ENCODE results near the gene TMEM39B. TPM values are rescaled to one million over a fixed set of nuclear protein-coding genes. Genes with fewer than 3 reads are reported as not detected.
A peak's percentile ranks its signal among the peaks of the same experiment; 100 is the strongest.
"Not testable (repeated sequence)": the region's sequence is repeated elsewhere in the genome, so short reads cannot be mapped to it uniquely, and the experiment has no call there.

Gene TMEM39B
- total and polyA plus RNA-seq, 2 donors: 4.2 to 16.0 TPM

DNA sequence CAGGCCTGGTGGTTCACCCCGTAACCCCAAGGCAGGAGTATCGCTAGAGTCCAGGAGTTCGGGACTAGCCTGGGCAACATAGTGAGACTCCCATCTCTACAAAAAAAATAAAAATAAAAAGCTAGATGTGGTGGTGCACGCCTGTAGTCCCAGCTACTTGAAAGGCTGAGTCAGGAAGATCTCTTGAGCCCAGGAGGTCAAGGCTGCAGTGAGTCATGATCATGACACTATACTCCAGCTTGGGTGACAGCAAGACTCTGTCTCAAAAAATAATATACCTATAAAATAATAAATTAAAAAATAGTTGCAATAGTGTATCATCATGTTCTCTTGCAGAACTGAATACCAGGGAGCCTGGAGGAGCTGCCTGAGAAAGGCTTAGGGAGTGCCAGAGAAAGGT, 19.9 kb upstream of the TMEM39B start:
- WGBS: 94% methylated on average over 4 of the region's 4 CpGs
- no peak for DNase-seq (ENCODE audit: extremely low spot score)
- Histone ChIP-seq H3K36me3 (ENCODE audit: insufficient read depth) (peaks cover 5% of the 10 kb centered on the region), H3K4me1 (ENCODE audit: insufficient read depth) (no peaks in the 10 kb centered on the region), H3K4me3 (ENCODE audit: low read depth, low read length) (no peak overlapping the region), H3K27ac (ENCODE audit: low read depth) (no peak overlapping the region)

DNA sequence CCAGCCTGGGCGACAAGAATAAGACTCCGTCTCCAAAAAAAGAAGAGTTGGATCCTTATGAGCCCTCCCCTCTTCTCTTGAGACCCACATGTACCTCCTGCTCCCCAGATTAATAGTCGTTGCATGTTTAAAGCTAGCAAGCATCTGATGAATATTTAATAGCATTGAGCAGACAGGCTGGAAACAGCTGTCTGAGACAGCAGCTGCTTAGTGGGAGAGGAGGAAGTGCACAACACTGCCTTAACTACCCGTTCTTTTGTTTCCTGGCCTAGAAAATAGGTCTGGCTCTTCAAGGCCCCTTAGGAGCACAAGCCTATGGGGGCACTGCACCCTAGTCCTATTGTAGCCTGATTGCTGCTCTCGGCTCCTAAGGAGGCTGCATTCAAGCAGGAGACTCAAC, 17.3 kb upstream of the TMEM39B start:
- Histone ChIP-seq H3K27ac (ENCODE audit: low read depth) (no peak overlapping the region), H3K36me3 (ENCODE audit: insufficient read depth) (peaks cover 5% of the 10 kb centered on the region), H3K4me3 (ENCODE audit: low read depth, low read length) (no peak overlapping the region), H3K4me1 (ENCODE audit: insufficient read depth) (no peaks in the 10 kb centered on the region)
- 71% methylated on average over 5 of the region's 5 CpGs for WGBS
- DNase-seq (ENCODE audit: extremely low spot score): no peak

DNA sequence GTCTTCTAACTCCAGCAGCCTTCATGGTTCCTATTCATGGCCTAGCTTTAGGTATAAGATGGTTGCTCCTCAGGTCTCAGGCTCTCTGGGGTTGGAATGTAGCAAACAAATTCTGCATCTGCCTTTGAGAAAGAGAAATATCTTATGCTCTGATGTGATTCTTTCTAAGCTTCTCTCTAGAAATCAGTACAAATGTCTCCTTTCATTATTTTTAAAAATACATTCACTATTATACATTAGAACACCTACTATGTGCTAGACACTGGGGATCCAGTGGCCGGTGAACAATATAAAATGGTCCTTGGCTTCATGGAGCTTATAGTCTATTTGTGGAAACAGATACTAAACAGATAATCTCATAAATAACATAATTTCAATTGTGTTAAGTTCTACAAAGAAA, 16.1 kb upstream of the TMEM39B start:
- 97% methylated on average over 1 of the region's 1 CpG for WGBS
- Histone ChIP-seq H3K4me3 (ENCODE audit: low read depth, low read length) (no peak overlapping the region), H3K36me3 (ENCODE audit: insufficient read depth) (peaks cover 5% of the 10 kb centered on the region), H3K4me1 (ENCODE audit: insufficient read depth) (no peaks in the 10 kb centered on the region), H3K27ac (ENCODE audit: low read depth) (no peak overlapping the region)
- no peak for DNase-seq (ENCODE audit: extremely low spot score)

DNA sequence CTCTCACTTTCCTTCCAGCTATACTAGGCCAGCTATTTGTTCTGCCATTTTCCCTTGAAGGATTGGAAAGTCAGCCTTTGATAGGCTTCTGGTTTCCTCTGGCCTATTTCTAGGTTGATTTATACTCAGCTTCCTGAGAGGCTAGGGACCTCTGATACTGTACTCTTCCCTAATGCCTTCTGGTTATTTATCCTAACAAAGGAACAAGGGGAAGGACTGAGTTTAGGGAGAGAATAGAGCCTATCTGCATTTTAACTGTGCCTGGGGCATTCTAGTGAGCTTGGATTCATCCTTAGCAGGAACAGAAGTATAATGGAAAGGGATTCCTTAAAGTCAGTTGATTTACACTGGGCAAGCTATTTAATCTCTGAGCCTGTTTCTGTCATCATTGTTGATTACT, 11.8 kb upstream of the TMEM39B start:
- H3K4me1 ChIP-seq (ENCODE audit: insufficient read depth): no peaks in the 10 kb centered on the region
- no peak overlapping the region for H3K27ac ChIP-seq (ENCODE audit: low read depth)
- no peak overlapping the region for H3K4me3 ChIP-seq (ENCODE audit: low read depth, low read length)
- H3K36me3 ChIP-seq (ENCODE audit: insufficient read depth): peaks cover 1% of the 10 kb centered on the region
- no peak for DNase-seq (ENCODE audit: extremely low spot score)

DNA sequence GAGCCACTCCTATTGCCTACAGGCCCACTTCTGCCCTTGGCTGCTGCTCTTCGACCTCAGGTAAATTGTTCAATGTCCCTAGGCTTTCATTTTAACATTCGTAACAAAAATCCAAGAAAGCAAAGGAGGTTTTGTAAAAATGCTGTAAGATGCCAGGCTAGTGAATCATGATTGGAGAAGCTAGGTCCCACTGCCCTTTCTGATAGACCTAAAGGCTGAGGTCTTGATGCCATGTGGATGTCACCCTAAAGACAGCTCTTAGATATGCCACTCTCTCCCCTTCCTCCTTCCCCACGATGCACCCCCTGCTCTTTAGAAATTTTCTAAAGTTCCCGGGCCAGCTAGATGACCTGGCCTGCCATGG, 9.9 kb upstream of the TMEM39B start:
- Histone ChIP-seq H3K27ac (ENCODE audit: low read depth) (peak overlapping the region; percentile 38), H3K4me1 (ENCODE audit: insufficient read depth) (no peaks in the 10 kb centered on the region), H3K4me3 (ENCODE audit: low read depth, low read length) (no peak overlapping the region), H3K36me3 (ENCODE audit: insufficient read depth) (no peaks in the 10 kb centered on the region)
- 63% methylated on average over 4 of the region's 4 CpGs for WGBS
- no peak for DNase-seq (ENCODE audit: extremely low spot score)

GRCh38 chr1:32063261-32063681, 9.5 kb upstream of the TMEM39B start:
- 7% methylated on average over 1 of the region's 1 CpG for WGBS
- Histone ChIP-seq H3K4me3 (ENCODE audit: low read depth, low read length) (no peak overlapping the region), H3K4me1 (ENCODE audit: insufficient read depth) (no peaks in the 10 kb centered on the region), H3K36me3 (ENCODE audit: insufficient read depth) (no peaks in the 10 kb centered on the region), H3K27ac (ENCODE audit: low read depth) (peak overlapping the region; percentile 29)
- DNase-seq (ENCODE audit: extremely low spot score): peak; percentile 66

DNA sequence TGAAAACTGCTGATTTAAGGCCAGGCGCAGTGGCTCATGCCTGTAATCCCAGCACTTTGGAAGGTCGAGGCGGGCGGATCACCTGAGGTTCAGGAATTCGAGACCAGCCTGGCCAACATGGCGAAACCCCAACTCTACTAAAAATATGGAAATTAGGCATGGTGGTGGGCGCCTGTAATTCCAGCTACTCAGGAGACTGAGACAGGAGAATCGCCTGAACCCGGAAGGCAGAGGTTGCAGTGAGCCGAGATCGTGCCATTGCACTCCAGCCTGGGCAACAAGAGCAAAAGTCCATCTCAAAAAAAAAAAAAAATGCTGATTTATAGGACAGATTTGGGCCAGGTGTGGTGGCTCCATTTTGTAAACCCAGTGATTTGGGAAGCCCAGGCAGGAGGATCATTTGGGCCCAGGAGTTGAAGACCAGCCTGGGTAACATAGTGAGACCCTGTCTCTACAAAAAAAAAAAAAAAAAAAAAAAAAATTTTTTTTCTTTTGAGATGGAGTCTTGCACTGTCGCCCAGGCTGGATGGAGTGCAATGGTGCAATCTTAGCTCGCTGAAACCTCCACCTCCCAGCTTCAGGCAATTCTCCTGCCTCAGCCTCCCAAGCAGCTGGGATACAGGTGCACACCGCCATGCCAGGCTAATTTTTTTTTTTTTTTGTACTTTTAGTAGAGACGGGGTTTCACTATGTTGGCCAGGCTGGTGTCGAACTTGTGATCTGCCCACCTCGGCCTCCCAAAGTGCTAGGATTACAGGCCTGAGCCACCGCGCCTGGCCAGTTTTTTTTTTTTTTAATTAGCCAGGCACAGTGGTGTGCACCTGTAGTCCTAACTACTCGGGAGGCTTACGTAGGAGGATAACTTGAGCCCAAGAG, 6.9 kb upstream of the TMEM39B start:
- H3K36me3 ChIP-seq (ENCODE audit: insufficient read depth); H3K4me1 ChIP-seq (ENCODE audit: insufficient read depth); H3K27ac ChIP-seq (ENCODE audit: low read depth); H3K4me3 ChIP-seq (ENCODE audit: low read depth, low read length); DNase-seq (ENCODE audit: extremely low spot score): not testable (repeated sequence)
- WGBS: 72% methylated on average over 21 of the region's 21 CpGs

- Histone ChIP-seq H3K4me3 (ENCODE audit: low read depth, low read length) (no peak overlapping the region), H3K36me3 (ENCODE audit: insufficient read depth) (no peaks in the 10 kb centered on the region), H3K4me1 (ENCODE audit: insufficient read depth) (no peaks in the 10 kb centered on the region), H3K27ac (ENCODE audit: low read depth) (no peak overlapping the region)
- peak; percentile 55 for DNase-seq (ENCODE audit: extremely low spot score)
- WGBS: 3% methylated on average over 4 of the region's 4 CpGs
Measured at GRCh38 chr1:32066489-32066873, 6.3 kb upstream of the TMEM39B start.

- H3K4me1 ChIP-seq (ENCODE audit: insufficient read depth): no peaks in the 10 kb centered on the region
- no peak overlapping the region for H3K27ac ChIP-seq (ENCODE audit: low read depth)
- DNase-seq (ENCODE audit: extremely low spot score): no peak
- no peaks in the 10 kb centered on the region for H3K36me3 ChIP-seq (ENCODE audit: insufficient read depth)
- 74% methylated on average over 5 of the region's 5 CpGs for WGBS
- no peak overlapping the region for H3K4me3 ChIP-seq (ENCODE audit: low read depth, low read length)
Measured at GRCh38 chr1:32068957-32069588, 3.7 kb upstream of the TMEM39B start.

GRCh38 chr1:32071758-32072621, 749 bp upstream of the TMEM39B start:
- DNase-seq (ENCODE audit: extremely low spot score): no peak
- no peaks in the 10 kb centered on the region for H3K4me1 ChIP-seq (ENCODE audit: insufficient read depth)
- H3K36me3 ChIP-seq (ENCODE audit: insufficient read depth): no peaks in the 10 kb centered on the region
- peak overlapping the region; percentile 33 for H3K27ac ChIP-seq (ENCODE audit: low read depth)
- 16% methylated on average over 14 of the region's 14 CpGs for WGBS
- H3K4me3 ChIP-seq (ENCODE audit: low read depth, low read length): peak overlapping the region; percentile 72

DNA sequence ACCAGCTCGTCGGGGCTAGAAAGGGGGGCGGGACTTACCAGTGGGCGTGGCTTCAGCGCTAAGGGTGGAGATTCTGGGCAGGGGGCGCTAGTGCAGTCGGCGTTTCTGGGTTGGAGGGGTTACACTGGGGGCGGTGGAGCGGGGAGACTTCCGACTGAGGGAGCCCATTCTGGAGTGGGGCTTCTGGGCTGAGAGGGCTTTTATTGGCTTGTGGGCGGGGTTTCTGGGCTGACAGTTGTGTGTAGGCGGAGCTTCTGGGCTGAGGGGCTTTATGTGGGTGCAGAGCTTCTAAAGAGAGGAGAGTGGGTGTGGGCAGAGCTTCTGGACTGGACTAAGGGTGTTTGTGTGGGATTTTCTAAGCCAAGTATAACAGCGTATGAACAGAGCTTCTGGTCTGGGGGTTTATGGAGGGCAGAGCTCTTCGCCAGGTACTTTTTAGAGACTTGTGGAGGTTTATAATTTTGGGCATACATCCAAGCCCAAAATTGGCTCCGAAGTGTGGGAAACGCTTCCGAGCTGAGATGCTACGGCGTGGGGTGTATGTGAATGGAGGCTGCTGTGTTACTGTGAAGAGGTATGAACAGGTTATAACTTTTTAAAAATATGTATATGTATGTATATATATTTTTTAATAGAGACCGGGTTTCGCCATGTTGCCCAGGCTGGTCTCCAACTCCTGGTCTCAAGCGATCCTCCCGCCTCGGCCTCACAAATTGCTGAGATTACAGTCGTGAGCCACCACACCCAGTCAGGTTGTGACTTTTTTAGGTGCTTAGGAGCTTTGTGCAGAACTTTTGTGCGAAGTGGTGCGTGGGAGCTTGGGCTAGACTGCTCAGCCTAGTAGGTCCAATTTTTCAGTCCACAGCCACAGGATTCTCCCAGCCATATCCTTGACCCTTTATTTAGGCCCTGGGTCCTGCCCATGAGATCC, 825 bp downstream of the TMEM39B start:
- WGBS: 28% methylated on average over 28 of the region's 28 CpGs
- Histone ChIP-seq H3K4me1 (ENCODE audit: insufficient read depth) (no peaks in the 10 kb centered on the region), H3K4me3 (ENCODE audit: low read depth, low read length) (peak overlapping the region; percentile 72), H3K27ac (ENCODE audit: low read depth) (peak overlapping the region; percentile 62), H3K36me3 (ENCODE audit: insufficient read depth) (no peaks in the 10 kb centered on the region)
- no peak for DNase-seq (ENCODE audit: extremely low spot score)

DNA sequence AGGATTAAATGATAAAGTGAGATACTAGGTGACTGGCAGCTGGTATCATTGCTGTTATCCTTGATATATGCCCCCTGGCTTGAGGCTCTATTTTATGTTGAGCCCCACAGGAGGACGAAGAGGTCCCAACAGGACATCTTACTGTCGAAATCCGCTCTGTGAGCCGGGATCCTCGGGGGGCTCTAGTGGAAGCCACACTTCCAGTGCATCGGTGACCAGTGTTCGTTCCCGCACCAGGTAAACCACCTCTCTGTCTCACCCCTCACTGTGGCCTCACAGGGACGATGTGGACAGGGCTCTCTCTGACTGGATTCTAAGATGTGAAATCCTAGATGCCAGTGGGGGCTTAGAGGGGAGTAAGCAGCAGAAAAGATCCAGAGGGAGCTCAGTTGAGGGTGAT, 2.1 kb downstream of the TMEM39B start:
- 95% methylated on average over 9 of the region's 9 CpGs for WGBS
- DNase-seq (ENCODE audit: extremely low spot score): no peak
- no peaks in the 10 kb centered on the region for H3K36me3 ChIP-seq (ENCODE audit: insufficient read depth)
- no peak overlapping the region for H3K27ac ChIP-seq (ENCODE audit: low read depth)
- H3K4me1 ChIP-seq (ENCODE audit: insufficient read depth): no peaks in the 10 kb centered on the region
- H3K4me3 ChIP-seq (ENCODE audit: low read depth, low read length): no peak overlapping the region

- no peak overlapping the region for H3K4me3 ChIP-seq (ENCODE audit: low read depth, low read length)
- H3K36me3 ChIP-seq (ENCODE audit: insufficient read depth): no peaks in the 10 kb centered on the region
- no peak overlapping the region for H3K27ac ChIP-seq (ENCODE audit: low read depth)
- no peaks in the 10 kb centered on the region for H3K4me1 ChIP-seq (ENCODE audit: insufficient read depth)
- DNase-seq (ENCODE audit: extremely low spot score): no peak
- 82% methylated on average over 3 of the region's 3 CpGs for WGBS
Measured at GRCh38 chr1:32077451-32077850, 4.7 kb downstream of the TMEM39B start.

All from urinary bladder (tissue), 4 donors.